AG04450 (cell line): ENCODE data around the gene NEGR1. TPM values are rescaled to one million over a fixed set of nuclear protein-coding genes. Genes with fewer than 3 reads are reported as not detected.

Experiments
- CTCF ChIA-PET: fragments of 300-600, 350-600 bp; formaldehyde crosslinking; extraction: SDS; loops from one replicate; lab custom pipeline; 2022; ENCODE audit warnings: antibody characterized with exemption, inconsistent platforms; lab: Charles Lee
- POLR2A ChIA-PET: fragments of 350-600 bp; formaldehyde crosslinking; extraction: SDS; loops from one replicate; lab custom pipeline; 2021; ENCODE audit warnings: antibody characterized with exemption, inconsistent platforms; lab: Yijun Ruan, JAX
- DNase-seq: peaks from one replicate; pipeline ENCODE4 v3.0.0-alpha.2; 2011; ENCODE audit warnings: low read depth, low spot score
- H3K27ac ChIP-seq: one replicate; pipeline ENCODE4 v1.5.1; 2012; ENCODE audit warnings: low read depth, low read length, control low read depth
- H3K27me3 ChIP-seq: one replicate; pipeline ENCODE4 v1.6.0; 2012; ENCODE audit warnings: low read length; ENCODE audit not compliant: control insufficient read depth, insufficient read depth
- H3K4me3 ChIP-seq: 2 replicates; pipeline ENCODE4 v1.5.1; 2011; ENCODE audit warnings: mild to moderate bottlenecking, low read depth, low read length, control low read depth
- H3K9me3 ChIP-seq: 2 replicates; pipeline ENCODE4 v1.5.1; 2012; ENCODE audit warnings: low read length; ENCODE audit not compliant: control insufficient read depth, insufficient read depth
- CTCF ChIP-seq: IDR thresholded peaks from 2 replicates; pipeline ENCODE4 v1.5.1; 2011; ENCODE audit warnings: low read depth, low read length, control low read depth, inconsistent platforms
- polyA plus RNA-seq: library from polyadenylated mRNA; depleted of rRNA; stranded (reverse); fragments of >200 nt; gene quantifications from 2 replicates; pipeline ENCODE4 v1.2.3, GENCODE V29; 2011

NEGR1 gene
- polyA plus RNA-seq, 1 experiment: 11.3 TPM

- H3K4me3 ChIP-seq: no peak overlapping the region
- no peak overlapping the region for H3K27ac ChIP-seq
- H3K9me3 ChIP-seq: no peaks in the 10 kb centered on the region
- ChIA-PET POLR2A (no interaction called here), CTCF (no interaction called here)
- H3K27me3 ChIP-seq: no peaks in the 10 kb centered on the region
- no peak for TF ChIP-seq CTCF
- DNase-seq: no peak
These were observed 314.7 kb downstream of the NEGR1 start for GRCh38 chr1:71967670-71968069.

DNA sequence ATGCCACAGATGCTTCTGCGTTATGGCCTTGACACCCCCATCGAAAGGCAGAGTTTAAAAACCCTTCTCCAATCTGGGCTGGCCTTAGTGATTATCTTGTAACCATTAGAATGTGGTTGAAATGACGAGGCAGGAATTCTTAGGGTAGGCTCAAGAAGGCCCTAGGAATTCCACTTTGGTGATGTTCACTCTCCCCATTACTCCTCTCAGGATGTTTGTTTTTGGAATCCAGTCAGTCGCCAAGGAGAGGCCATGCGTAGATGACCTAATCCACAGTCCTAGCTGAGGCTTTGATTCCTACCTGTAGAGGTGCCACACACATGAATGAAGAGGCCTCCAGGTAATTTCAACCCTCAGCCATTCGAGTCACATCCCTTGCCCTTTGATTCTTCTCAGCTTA, 318.2 kb downstream of the NEGR1 start:
- ChIA-PET CTCF (no interaction called here), POLR2A (no interaction called here)
- DNase-seq: no peak
- Histone ChIP-seq H3K9me3 (no peaks in the 10 kb centered on the region), H3K4me3 (no peak overlapping the region), H3K27me3 (no peaks in the 10 kb centered on the region), H3K27ac (no peak overlapping the region)
- no peak for TF ChIP-seq CTCF

- Histone ChIP-seq H3K4me3 (no peak overlapping the region), H3K27ac (no peak overlapping the region), H3K9me3 (no peaks in the 10 kb centered on the region), H3K27me3 (no peaks in the 10 kb centered on the region)
- DNase-seq: no peak
- no peak for TF ChIP-seq CTCF
- POLR2A ChIA-PET: no interaction called here
- CTCF ChIA-PET: no interaction called here
These were observed 325.6 kb downstream of the NEGR1 start for GRCh38 chr1:71956613-71957285.

DNA sequence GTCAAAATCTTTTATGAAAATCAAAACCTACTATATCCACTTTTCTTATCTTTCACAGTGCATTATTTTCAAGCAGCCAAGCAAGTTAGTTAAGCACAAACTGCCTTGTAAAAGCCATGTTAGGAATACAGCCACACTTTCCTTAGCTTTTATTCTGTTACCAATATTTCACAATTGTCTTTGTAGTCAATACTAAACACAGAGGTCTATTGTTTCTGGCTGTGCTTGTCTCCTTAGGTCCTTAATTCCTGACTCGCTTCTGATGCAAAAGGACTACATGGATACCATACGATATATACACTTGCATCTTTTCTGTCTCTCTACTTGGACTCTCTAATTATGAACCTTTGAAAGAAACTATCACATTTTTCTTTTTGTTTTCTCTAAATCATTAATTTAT, 331.8 kb downstream of the NEGR1 start:
- no peak for TF ChIP-seq CTCF
- no peaks in the 10 kb centered on the region for H3K9me3 ChIP-seq
- H3K27me3 ChIP-seq: no peaks in the 10 kb centered on the region
- no peak overlapping the region for H3K27ac ChIP-seq
- ChIA-PET CTCF (no interaction called here), POLR2A (no interaction called here)
- no peak for DNase-seq
- H3K4me3 ChIP-seq: no peak overlapping the region

DNA sequence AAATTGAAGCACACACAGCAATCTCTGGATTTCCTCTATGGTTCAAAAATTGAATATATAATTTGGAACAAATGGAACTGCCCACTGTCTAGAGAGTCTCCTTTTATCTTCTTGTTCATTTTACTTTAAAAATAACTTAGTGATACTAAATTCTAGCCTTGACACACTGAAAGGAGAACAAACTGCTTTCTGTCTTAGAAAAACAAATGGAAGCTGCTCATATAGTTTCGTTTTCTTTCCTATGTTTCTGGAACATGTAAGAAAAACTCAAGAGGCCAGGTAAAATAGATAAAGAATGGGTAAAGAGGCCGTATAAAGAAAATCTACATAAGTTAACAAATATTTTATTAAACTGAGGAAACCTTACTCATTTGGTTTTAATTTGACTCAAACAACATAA, 332.7 kb downstream of the NEGR1 start:
- no peak for DNase-seq
- Histone ChIP-seq H3K27me3 (no peaks in the 10 kb centered on the region), H3K27ac (no peak overlapping the region), H3K9me3 (no peaks in the 10 kb centered on the region), H3K4me3 (no peak overlapping the region)
- TF ChIP-seq CTCF: no peak
- ChIA-PET CTCF (no interaction called here), POLR2A (no interaction called here)
